Measurements from ENCODE around the gene TTF1.

DNA sequence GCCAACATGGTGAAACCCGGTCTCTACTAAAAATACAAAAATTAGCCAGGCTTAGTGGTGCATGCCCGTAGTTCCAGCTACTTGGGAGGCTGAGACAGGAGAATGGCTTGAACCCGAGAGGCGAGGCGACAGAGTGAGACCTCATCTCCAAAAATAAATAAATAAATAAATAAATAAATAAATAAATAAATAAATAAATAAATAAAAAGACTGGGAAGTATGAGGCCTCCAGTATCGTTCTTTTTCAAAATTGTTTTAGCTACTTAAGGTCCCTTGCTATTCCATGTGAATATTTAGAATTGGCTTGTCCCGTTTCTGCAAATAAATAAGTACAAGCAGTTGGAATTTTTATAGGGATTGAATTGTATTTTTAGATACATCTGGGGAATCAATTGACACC lies 48.9 kb downstream of the TTF1 start:
- TF ChIP-seq CTCF (conservative IDR thresholded peaks at IDR 0.05) (no peak), EZH2 (IDR thresholded peaks at IDR 0.05; ENCODE audit: low read depth) (no peak)

All from PC-9 (cell line).